T-helper 1 cell treated with Interleukin-12 subunit alpha and Interleukin-12 subunit beta and Interleukin-4 antibody, amounts not matched to agents 30 μg/mL and 1 μg/mL, for 36 hours (primary cell): Measurements from ENCODE around the gene TLE4.

ENCODE experiments used
- H3K27ac Mint-ChIP-seq: one replicate; pipeline ENCODE4 v1.8.0; 2021; ENCODE audit warnings: mild to moderate bottlenecking, mixed read lengths
- H3K27me3 Mint-ChIP-seq: one replicate; pipeline ENCODE4 v1.8.0; 2021; ENCODE audit warnings: low read depth, mixed read lengths
- H3K36me3 Mint-ChIP-seq: one replicate; pipeline ENCODE4 v1.8.0; 2021; ENCODE audit warnings: low read depth, mixed read lengths
- H3K4me1 Mint-ChIP-seq: one replicate; pipeline ENCODE4 v1.8.0; 2021; ENCODE audit warnings: low read depth, mixed read lengths
- H3K4me3 Mint-ChIP-seq: one replicate; pipeline ENCODE4 v1.8.0; 2021; ENCODE audit warnings: mild to moderate bottlenecking, moderate library complexity, mixed read lengths
- H3K9me3 Mint-ChIP-seq: one replicate; pipeline ENCODE4 v1.8.0; 2021; ENCODE audit warnings: mixed read lengths

Gene TLE4

GRCh38 chr9:79665931-79666330, 94.2 kb downstream of the TLE4 start:
- Mint-ChIP-seq H3K4me3 (no peak overlapping the region), H3K4me1 (peaks cover 12% of the 10 kb centered on the region), H3K36me3 (peaks cover 5% of the 10 kb centered on the region), H3K27ac (no peak overlapping the region), H3K9me3 (no peaks in the 10 kb centered on the region), H3K27me3 (no peaks in the 10 kb centered on the region)

- Mint-ChIP-seq H3K27ac (no peak overlapping the region), H3K36me3 (peaks cover 5% of the 10 kb centered on the region), H3K27me3 (no peaks in the 10 kb centered on the region), H3K4me1 (peaks cover 8% of the 10 kb centered on the region), H3K4me3 (no peak overlapping the region), H3K9me3 (no peaks in the 10 kb centered on the region)
Observed at GRCh38 chr9:79667120-79667519, 95.4 kb downstream of the TLE4 start.

- H3K9me3 Mint-ChIP-seq: no peaks in the 10 kb centered on the region
- no peaks in the 10 kb centered on the region for H3K27me3 Mint-ChIP-seq
- H3K4me3 Mint-ChIP-seq: no peak overlapping the region
- no peak overlapping the region for H3K27ac Mint-ChIP-seq
- peaks cover 5% of the 10 kb centered on the region for H3K36me3 Mint-ChIP-seq
- H3K4me1 Mint-ChIP-seq: peaks cover 3% of the 10 kb centered on the region
Observed at GRCh38 chr9:79667817-79668436, 96.2 kb downstream of the TLE4 start.

GRCh38 chr9:79668956-79669355, 97.2 kb downstream of the TLE4 start:
- Mint-ChIP-seq H3K36me3 (peaks cover 5% of the 10 kb centered on the region), H3K27me3 (no peaks in the 10 kb centered on the region)

GRCh38 chr9:79670269-79670961, 98.7 kb downstream of the TLE4 start:
- Mint-ChIP-seq H3K4me3 (no peak overlapping the region), H3K4me1 (peaks cover 4% of the 10 kb centered on the region), H3K36me3 (peaks cover 5% of the 10 kb centered on the region), H3K9me3 (no peaks in the 10 kb centered on the region), H3K27me3 (no peaks in the 10 kb centered on the region), H3K27ac (no peak overlapping the region)

More at GRCh38 chr9:79668956-79669355, 97.2 kb downstream of the TLE4 start:
- Mint-ChIP-seq H3K4me1 (peaks cover 4% of the 10 kb centered on the region), H3K4me3 (no peak overlapping the region), H3K27ac (no peak overlapping the region), H3K9me3 (no peaks in the 10 kb centered on the region)

- Mint-ChIP-seq H3K4me1 (peaks cover 4% of the 10 kb centered on the region), H3K27me3 (no peaks in the 10 kb centered on the region), H3K27ac (no peak overlapping the region), H3K4me3 (no peak overlapping the region), H3K36me3 (peaks cover 5% of the 10 kb centered on the region), H3K9me3 (no peaks in the 10 kb centered on the region)
Observed at GRCh38 chr9:79671558-79671957, 99.8 kb downstream of the TLE4 start.

GRCh38 chr9:79672236-79672635, 100.5 kb downstream of the TLE4 start:
- H3K9me3 Mint-ChIP-seq: no peaks in the 10 kb centered on the region
- H3K4me1 Mint-ChIP-seq: peaks cover 4% of the 10 kb centered on the region
- no peaks in the 10 kb centered on the region for H3K27me3 Mint-ChIP-seq
- no peak overlapping the region for H3K4me3 Mint-ChIP-seq
- H3K27ac Mint-ChIP-seq: no peak overlapping the region
- peaks cover 5% of the 10 kb centered on the region for H3K36me3 Mint-ChIP-seq

- peaks cover 5% of the 10 kb centered on the region for H3K36me3 Mint-ChIP-seq
- H3K4me1 Mint-ChIP-seq: peaks cover 4% of the 10 kb centered on the region
Observed at GRCh38 chr9:79672891-79673290, 101.1 kb downstream of the TLE4 start.

GRCh38 chr9:79673614-79674013, 101.8 kb downstream of the TLE4 start:
- H3K4me3 Mint-ChIP-seq: no peak overlapping the region
- H3K4me1 Mint-ChIP-seq: peaks cover 4% of the 10 kb centered on the region
- no peaks in the 10 kb centered on the region for H3K27me3 Mint-ChIP-seq
- no peak overlapping the region for H3K27ac Mint-ChIP-seq
- H3K36me3 Mint-ChIP-seq: peaks cover 5% of the 10 kb centered on the region
- H3K9me3 Mint-ChIP-seq: no peaks in the 10 kb centered on the region

More at GRCh38 chr9:79672891-79673290, 101.1 kb downstream of the TLE4 start:
- Mint-ChIP-seq H3K4me3 (no peak overlapping the region), H3K27me3 (no peaks in the 10 kb centered on the region), H3K27ac (no peak overlapping the region), H3K9me3 (no peaks in the 10 kb centered on the region)

- Mint-ChIP-seq H3K9me3 (no peaks in the 10 kb centered on the region), H3K27me3 (no peaks in the 10 kb centered on the region), H3K4me1 (peaks cover 4% of the 10 kb centered on the region), H3K36me3 (peaks cover 3% of the 10 kb centered on the region), H3K4me3 (no peak overlapping the region), H3K27ac (no peak overlapping the region)
Observed at GRCh38 chr9:79674052-79674777, 102.5 kb downstream of the TLE4 start.

GRCh38 chr9:79681576-79681975, 109.8 kb downstream of the TLE4 start:
- no peaks in the 10 kb centered on the region for H3K27me3 Mint-ChIP-seq
- H3K36me3 Mint-ChIP-seq: peaks cover 2% of the 10 kb centered on the region
- H3K4me1 Mint-ChIP-seq: peaks cover 5% of the 10 kb centered on the region
- H3K27ac Mint-ChIP-seq: no peak overlapping the region
- no peaks in the 10 kb centered on the region for H3K9me3 Mint-ChIP-seq
- no peak overlapping the region for H3K4me3 Mint-ChIP-seq

- Mint-ChIP-seq H3K4me3 (no peak overlapping the region), H3K27ac (no peak overlapping the region), H3K9me3 (no peaks in the 10 kb centered on the region), H3K27me3 (no peaks in the 10 kb centered on the region), H3K36me3 (peaks cover 2% of the 10 kb centered on the region), H3K4me1 (peaks cover 7% of the 10 kb centered on the region)
Observed at GRCh38 chr9:79682076-79682736, 110.4 kb downstream of the TLE4 start.

GRCh38 chr9:79684059-79684458, 112.3 kb downstream of the TLE4 start:
- H3K27me3 Mint-ChIP-seq: no peaks in the 10 kb centered on the region
- H3K9me3 Mint-ChIP-seq: no peaks in the 10 kb centered on the region
- H3K27ac Mint-ChIP-seq: no peak overlapping the region
- H3K4me1 Mint-ChIP-seq: peaks cover 19% of the 10 kb centered on the region
- H3K4me3 Mint-ChIP-seq: no peak overlapping the region
- peaks cover 9% of the 10 kb centered on the region for H3K36me3 Mint-ChIP-seq

GRCh38 chr9:79684711-79685575, 113.2 kb downstream of the TLE4 start:
- Mint-ChIP-seq H3K27me3 (no peaks in the 10 kb centered on the region), H3K4me1 (peaks cover 19% of the 10 kb centered on the region), H3K9me3 (no peaks in the 10 kb centered on the region), H3K36me3 (peaks cover 9% of the 10 kb centered on the region), H3K4me3 (no peak overlapping the region), H3K27ac (no peak overlapping the region)
